Stimulated activated CD8-positive, alpha-beta memory T cell treated with anti-CD3 and anti-CD28 coated beads, Interleukin-15, amount 100 ng/mL, for 48 hours (primary cell): ENCODE measurements around the gene TPGS1.
A peak's percentile ranks its signal among the peaks of the same experiment; 100 is the strongest.

ENCODE experiments used
- DNase-seq, 2 donors: peaks; one replicate each; pipeline ENCODE4 v3.0.0-alpha.2; 2020; ENCODE audit warnings: low read depth in 2 of 2

Gene TPGS1

DNA sequence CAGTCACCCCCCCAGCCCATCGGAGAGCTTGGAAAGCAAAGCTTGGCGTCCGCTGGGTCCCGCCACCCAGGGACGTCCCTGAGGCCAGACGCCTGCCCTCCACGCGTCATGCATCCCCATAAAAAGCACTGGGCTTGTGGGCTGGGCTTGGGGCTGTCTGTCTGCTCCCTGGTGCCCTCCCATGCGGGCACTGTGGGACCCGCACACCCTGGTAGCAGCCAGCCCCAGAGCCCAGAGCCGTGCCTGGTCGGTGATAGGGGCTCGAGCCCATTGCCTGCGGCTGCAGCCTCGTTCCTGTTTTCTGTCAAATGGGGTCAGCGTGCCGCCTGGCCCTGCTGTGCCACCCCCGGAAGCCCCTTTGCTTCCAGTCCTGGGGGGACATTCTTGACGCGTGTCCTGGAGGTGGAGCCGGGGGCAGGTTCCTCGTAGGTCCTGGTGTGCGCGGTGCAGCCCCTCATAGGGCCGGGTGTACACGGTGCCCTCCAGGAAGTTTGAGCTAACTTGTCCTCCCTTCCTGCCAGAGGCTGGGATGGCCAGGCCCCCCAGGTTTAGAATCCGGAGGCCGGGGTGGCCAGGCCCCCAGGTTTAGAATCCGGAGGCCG, 32.2 kb downstream of the TPGS1 start:
- no peak for DNase-seq

DNA sequence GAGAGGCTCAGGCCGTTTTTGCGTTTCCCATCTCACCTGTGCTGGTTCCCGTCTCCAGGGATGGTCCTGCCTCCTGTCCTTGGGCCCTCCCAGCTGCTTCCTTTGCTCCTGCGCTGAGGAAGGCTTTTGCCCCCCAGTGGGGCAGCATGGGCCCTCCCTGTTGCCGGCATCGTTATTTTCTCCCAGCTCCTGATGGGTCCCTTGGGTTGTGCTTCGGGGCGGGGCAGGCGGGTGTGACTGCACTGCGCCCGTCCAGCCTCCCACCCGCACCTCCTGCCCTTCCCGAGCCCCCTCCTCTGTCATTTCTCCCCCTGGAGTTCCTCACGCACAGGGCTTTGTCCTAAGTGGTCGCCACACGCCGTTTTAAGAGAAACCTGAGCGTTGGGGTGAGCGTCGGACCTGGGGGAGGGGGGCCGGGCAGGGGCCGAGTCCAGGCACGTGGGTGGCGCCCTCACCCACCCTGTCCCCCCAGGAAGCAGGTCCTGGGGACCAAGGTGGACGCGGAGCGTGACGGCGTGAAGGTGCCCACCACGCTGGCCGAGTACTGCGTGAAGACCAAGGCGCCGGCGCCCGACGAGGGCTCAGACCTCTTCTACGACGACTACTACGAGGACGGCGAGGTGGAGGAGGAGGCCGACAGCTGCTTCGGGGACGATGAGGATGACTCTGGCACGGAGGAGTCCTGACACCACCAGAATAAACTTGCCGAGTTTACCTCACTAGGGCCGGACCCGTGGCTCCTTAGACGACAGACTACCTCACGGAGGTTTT, 33.8 kb downstream of the TPGS1 start:
- no peak for DNase-seq

DNA sequence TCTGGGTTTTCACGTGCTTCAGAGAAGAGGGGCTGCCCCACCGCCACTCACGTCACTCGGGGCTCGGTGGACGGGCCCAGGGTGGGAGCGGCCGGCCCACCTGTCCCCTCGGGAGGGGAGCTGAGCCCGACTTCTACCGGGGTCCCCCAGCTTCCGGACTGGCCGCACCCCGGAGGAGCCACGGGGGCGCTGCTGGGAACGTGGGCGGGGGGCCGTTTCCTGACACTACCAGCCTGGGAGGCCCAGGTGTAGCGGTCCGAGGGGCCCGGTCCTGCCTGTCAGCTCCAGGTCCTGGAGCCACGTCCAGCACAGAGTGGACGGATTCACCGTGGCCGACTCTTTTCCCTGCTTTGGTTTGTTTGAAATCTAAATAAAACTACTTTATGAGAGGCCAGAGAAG, 34.4 kb downstream of the TPGS1 start:
- no peak for DNase-seq

- DNase-seq: no peak
Observed at GRCh38 chr19:542173-542866, 35.0 kb downstream of the TPGS1 start.

DNA sequence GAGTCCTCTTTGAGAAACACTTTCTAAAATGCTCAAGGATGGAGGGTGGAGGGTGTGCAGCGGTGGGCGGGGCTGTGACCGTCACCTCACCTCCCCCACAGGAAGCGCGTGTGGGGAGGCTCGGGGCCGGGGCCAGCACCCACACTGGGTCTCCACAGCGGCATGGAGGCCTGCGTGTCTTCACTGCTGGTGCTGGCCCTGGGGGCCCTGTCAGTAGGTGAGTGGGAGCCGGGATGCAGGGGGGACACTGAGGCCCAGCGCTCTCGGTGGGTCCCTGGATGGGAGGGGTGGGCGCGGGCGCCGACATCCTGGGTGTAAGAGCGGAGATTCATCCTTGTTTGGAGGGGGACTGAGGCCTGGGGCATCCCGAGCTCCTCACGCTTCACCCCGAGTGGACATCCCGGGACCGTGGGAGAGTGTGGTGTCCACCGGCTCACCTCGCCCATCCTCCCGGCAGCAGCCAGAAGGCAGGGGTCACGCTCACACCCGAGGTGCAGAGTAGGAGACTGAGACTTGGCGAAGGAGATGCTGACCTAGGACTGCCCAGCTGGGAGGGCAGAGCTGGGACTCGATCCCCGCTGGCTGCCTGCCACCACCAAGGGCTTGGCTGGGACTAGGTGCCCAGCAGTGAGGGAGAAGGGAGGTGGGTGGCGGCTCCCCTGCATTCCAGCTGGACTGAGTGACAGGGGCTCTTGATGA, 36.8 kb downstream of the TPGS1 start, which contains the start of gene GZMM:
TSS of gene GZMM (plus strand) at position 144 of the 699 bp plus-strand sequence. CDS start at position 163, 19 bp downstream.
- peak; percentile 67 for DNase-seq

DNA sequence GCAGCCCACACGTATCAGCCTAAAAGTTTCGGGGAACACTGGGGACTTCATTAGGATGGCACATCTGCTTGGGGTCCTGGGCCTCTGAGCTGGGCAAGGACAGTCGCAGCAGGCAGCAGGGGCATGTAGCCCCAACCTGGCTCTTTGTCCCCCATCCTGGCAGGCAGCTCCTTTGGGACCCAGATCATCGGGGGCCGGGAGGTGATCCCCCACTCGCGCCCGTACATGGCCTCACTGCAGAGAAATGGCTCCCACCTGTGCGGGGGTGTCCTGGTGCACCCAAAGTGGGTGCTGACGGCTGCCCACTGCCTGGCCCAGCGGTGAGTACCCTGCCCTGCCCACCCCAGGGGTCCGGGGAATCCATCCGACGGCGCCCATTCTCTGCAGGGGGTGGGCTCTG, 39.8 kb downstream of the TPGS1 start:
- DNase-seq: no peak

- DNase-seq: no peak
Observed at GRCh38 chr19:547836-548720, 40.8 kb downstream of the TPGS1 start.

- DNase-seq: no peak
Observed at GRCh38 chr19:548886-549830, 41.9 kb downstream of the TPGS1 start.

- DNase-seq: no peak
Observed at GRCh38 chr19:554817-555216, 47.5 kb downstream of the TPGS1 start.

- no peak for DNase-seq
Observed at GRCh38 chr19:555474-555808, 48.1 kb downstream of the TPGS1 start.

DNA sequence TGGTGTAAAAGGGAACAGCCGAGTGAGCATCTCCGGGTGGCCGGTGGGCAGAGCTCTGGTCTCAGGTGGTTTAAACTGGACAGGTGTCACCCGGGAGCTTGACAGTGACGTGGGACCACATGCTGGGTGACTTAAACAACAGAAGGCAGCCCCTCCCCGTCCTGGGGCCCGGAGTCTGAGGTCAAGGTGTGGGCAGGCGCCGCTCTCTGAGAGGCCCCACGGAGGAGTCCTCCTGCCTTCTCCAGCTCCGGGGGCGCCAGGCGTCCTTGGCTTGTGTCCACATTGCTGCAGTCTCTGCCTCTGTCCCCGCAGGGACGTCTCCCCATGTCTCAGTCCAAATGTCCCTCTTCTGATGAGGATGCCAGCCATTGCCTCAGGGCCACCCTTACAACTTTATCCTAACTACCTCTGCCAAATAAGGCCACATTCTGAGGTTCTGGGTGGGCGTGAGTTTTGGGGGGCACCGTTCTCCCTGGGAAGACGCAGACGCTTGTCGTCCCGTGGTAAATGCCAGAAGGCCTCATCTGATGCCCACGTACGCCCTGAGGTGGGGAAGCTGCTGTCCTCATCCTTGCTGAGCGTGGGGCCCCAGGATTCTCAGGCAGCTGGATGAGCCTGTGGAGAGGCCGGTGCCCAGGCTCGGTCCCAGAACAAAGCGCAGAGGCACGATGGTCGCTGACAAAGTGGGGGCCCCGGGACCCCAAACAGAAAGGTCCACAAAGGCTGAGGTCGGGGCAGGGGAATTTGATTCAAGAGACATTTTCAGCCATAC, 49.5 kb downstream of the TPGS1 start:
- no peak for DNase-seq

GRCh38 chr19:558770-559439, 51.6 kb downstream of the TPGS1 start:
- DNase-seq: no peak

DNA sequence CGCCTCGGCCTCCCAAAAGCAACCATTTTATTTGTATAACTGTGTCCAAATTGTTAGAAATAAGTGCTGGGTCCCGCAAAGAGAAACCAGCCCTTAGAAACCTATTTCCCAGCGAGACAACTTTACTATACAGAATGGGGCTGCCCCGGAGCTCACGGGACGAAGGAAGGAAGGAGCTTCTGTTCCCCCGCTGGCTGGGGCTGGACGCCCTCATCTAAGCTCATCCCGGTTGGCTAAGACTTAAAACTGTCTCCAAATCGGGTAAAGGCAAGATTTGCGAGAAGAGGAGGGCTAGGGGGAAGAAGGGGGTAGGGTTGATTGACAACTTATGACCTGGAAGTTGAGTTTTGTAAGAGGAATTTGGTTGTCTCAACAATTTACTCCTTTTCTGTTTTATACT, 52.8 kb downstream of the TPGS1 start:
- no peak for DNase-seq

- no peak for DNase-seq
Observed at GRCh38 chr19:566403-566802, 59.1 kb downstream of the TPGS1 start.

DNA sequence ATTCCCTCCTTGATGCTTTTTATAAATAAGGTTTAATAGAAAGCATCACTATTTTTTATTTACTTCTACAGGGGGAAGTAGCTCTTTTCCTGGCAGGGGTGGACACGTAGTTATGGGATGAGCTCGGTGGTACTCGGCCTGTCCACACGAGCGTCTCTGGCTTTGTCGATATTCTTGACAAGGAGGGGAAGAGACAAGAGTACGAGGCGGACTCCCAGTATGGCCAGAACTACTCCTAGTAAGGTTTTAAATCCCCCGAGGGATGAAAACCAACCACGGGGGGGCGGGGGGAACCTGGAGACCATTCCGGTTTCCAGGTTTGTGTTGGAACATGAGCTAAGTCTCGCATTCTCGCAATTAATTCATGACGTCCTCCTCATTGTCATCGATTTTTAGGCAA, 59.5 kb downstream of the TPGS1 start:
- DNase-seq: no peak

- DNase-seq: no peak
Observed at GRCh38 chr19:567296-567900, 60.1 kb downstream of the TPGS1 start.
